Placental epithelial cell (primary cell): ENCODE data around the gene LRRC2. TPM values are rescaled to one million over a fixed set of nuclear protein-coding genes. Genes with fewer than 3 reads are reported as not detected.

ENCODE experiments used
- total RNA-seq: library from RNA; depleted of rRNA; stranded (reverse); fragments of >200 nt; gene quantifications from 2 replicates; pipeline ENCODE4 v1.2.3, GENCODE V29; 2012

LRRC2 gene, protein sequence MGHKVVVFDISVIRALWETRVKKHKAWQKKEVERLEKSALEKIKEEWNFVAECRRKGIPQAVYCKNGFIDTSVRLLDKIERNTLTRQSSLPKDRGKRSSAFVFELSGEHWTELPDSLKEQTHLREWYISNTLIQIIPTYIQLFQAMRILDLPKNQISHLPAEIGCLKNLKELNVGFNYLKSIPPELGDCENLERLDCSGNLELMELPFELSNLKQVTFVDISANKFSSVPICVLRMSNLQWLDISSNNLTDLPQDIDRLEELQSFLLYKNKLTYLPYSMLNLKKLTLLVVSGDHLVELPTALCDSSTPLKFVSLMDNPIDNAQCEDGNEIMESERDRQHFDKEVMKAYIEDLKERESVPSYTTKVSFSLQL
- total RNA-seq: 0.11 TPM in 1 of 2 replicates, not detected in the other

DNA sequence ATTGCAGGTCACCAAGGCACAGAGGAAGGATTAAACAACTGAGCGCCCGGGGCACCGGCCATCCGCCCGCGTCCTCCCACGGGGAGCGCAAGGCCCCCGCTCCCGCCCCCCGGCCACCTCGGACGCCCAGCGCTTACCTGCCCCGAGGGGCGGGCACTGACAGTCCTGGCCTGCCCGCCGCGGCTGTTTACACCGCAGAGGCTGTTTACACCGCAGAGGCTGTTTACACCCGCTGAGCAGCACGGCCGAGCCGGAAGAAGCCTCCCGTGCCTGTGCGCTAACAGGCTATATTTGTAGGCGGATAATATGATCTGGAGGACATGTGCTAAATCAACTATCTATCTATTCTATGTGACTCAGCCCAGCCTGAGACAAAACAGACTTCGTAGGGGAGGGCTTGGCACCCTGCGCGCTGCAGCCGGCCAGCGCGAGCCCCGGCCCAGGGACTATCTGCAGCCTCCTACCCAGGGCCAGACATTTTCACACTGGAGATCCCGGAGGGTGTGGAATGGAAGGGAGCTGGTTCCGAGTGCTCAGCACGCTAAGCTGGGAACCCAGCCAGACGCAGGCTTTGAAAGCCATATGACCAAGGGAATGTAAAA is at the start of gene LRRC2:
Gene LRRC2 (minus strand): TSS at position 263 of the 602 bp plus-strand sequence. CDS start 14,711 bp downstream, outside the sequence.

DNA sequence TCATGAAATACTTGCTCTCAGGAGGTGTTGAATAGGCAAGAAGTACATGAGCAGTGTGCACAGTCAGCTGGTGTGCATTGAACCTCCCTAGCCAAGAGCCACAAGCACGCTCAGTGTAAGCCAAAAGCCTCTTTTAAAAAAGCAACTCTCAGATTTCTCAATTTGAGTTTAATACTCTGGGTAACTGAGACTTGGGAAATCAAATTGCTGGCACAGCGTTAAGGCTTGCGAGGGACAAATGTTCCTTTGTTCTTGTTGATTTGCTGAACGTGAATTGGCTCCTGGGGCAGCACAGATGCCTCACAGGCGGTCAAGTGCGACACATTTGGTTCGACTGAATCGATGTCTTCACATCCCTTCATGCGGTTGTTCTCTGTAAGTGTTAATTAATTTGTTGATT is 46.2 kb upstream of the LRRC2 start, which contains the start of gene FAM240A:
Gene FAM240A (plus strand): TSS at position 202 of the 400 bp plus-strand sequence. CDS start 159 bp downstream, at position 361.

DNA sequence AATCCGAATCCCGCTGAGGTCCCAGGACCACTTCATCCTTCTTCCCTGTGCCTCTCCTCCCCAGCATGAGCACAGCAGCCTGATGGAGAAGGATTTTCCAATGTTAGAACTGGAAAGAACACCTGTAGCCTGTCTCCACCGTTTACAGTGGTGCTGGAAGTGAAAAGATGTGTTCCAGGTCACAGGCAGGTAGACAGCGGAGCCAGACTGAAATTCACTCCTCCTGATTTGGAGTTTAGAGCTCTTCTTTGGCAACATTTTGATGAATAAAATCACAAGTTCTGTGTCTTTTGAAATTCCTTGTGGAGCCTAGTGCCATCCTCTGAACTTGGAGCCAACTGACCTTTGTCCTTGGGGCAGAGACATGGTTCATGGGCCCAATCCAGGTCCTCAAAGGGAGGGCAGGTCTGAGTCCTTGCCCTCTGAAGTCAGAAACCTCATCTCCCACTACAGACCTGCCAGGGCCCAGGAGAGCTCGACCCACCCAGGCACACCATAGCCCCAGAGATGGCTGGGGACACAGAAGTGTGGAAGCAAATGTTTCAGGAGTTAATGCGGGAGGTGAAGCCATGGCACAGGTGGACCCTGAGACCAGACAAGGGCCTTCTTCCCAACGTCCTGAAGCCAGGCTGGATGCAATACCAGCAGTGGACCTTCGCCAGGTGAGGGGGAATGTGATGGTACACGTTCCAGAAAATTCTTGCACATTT is 68.4 kb downstream of the LRRC2 start, which contains the start of gene RTP3:
Gene RTP3 (plus strand): TSS at position 421 of the 710 bp plus-strand sequence. CDS start 87 bp downstream, at position 508.

Other genes with a start within 250 kb of the LRRC2 start
- not detected in 2 replicates for gene CCR2, start 212.2 kb downstream of the LRRC2 start, total RNA-seq
- gene CCR5, start 195.4 kb downstream of the LRRC2 start, total RNA-seq: not detected in 2 replicates
- gene CCRL2, start 159.0 kb downstream of the LRRC2 start, total RNA-seq: not detected in 2 replicates
- not detected in 2 replicates for gene LTF, start 101.4 kb downstream of the LRRC2 start, total RNA-seq
- gene RTP3, start 68.3 kb downstream of the LRRC2 start, total RNA-seq: not detected in 2 replicates
- gene FAM240A, start 46.2 kb upstream of the LRRC2 start, total RNA-seq: not detected in 2 replicates
- 23.6 and 37.2 TPM in 2 replicates for gene ALS2CL, start 127.4 kb upstream of the LRRC2 start, total RNA-seq
- gene TMIE, start 135.1 kb upstream of the LRRC2 start, total RNA-seq: 0.22 TPM in 1 of 2 replicates, not detected in the other
- gene PRSS50, start 151.6 kb upstream of the LRRC2 start, total RNA-seq: 0.54 and 4.3 TPM in 2 replicates